Measurements from ENCODE around the gene TXNL4A. TPM values are rescaled to one million over a fixed set of nuclear protein-coding genes. Genes with fewer than 3 reads are reported as not detected.
"Not testable (repeated sequence)": the region's sequence is repeated elsewhere in the genome, so short reads cannot be mapped to it uniquely, and the experiment has no call there.

TXNL4A gene
- total RNA-seq, 2 donors from 2014 or later, result 101 to 138 TPM

- Histone ChIP-seq H3K27ac (peak overlapping the region; percentile 74), H3K4me1 (peaks cover 4% of the 10 kb centered on the region), H3K36me3 (no peaks in the 10 kb centered on the region), H3K4me3 (peak overlapping the region; percentile 68), H3K9me3 (no peaks in the 10 kb centered on the region), H3K27me3 (no peaks in the 10 kb centered on the region), H3K9ac (ENCODE audit: low read depth in 2 of 2, low read length in 2 of 2) (peak overlapping the region; percentile 74 to 78)
- TF ChIP-seq CTCF (IDR thresholded peaks at IDR 0.05), result no peak
- intact Hi-C loops (cut with DNase I), result loop anchor here (5.0 to 10.0 kb wide), 3 partner anchors 51 to 121 kb away; no protein-coding TSS in a partner anchor
- no peak for DNase-seq
These were observed 45.1 kb upstream of the TXNL4A start for GRCh38 chr18:80033181-80034067.

- H3K4me3 ChIP-seq, result no peak overlapping the region
- no peak for DNase-seq
- intact Hi-C loops (cut with DNase I), result loop anchor here (5.0 to 10.0 kb wide), 4 partner anchors 47 to 125 kb away; no protein-coding TSS in a partner anchor
- H3K4me1 ChIP-seq, result no peaks in the 10 kb centered on the region
- no peak for TF ChIP-seq CTCF (IDR thresholded peaks at IDR 0.05)
- H3K36me3 ChIP-seq, result no peaks in the 10 kb centered on the region
- no peaks in the 10 kb centered on the region for H3K9me3 ChIP-seq
- no peak overlapping the region for H3K9ac ChIP-seq (ENCODE audit: low read depth in 2 of 2, low read length in 2 of 2)
- no peak overlapping the region for H3K27ac ChIP-seq
- H3K27me3 ChIP-seq, result no peaks in the 10 kb centered on the region
These were observed 41.3 kb upstream of the TXNL4A start for GRCh38 chr18:80029690-80030089.

GRCh38 chr18:80027719-80028118, 39.4 kb upstream of the TXNL4A start:
- not testable (repeated sequence) for H3K36me3 ChIP-seq; H3K9ac ChIP-seq (ENCODE audit: low read depth in 2 of 2, low read length in 2 of 2); H3K4me3 ChIP-seq; H3K27me3 ChIP-seq; H3K9me3 ChIP-seq; H3K4me1 ChIP-seq; DNase-seq; H3K27ac ChIP-seq
- intact Hi-C loops (cut with DNase I), result loop anchor here (10.0 kb wide), 1 partner anchor 57 kb away; no protein-coding TSS in a partner anchor

DNA sequence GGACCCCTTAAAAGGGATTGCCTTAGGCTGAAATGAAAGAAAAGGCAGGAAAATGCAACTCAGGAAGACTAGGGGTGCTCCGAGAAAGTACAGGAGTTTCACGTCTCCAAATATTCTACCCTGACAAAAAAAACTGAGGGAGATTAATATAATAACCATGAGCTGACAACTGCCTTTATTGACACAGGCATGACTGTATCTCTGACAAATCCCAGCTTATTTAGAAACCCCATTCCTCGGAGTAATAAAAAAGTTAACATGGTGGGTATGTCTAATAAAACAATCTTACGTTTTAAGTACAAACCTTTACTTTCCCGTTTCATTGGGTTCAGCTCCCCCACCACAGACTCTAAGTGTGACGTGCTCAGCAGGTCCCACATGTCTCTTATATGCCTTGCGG, 38.0 kb upstream of the TXNL4A start:
- Histone ChIP-seq H3K4me1 (no peaks in the 10 kb centered on the region), H3K9me3 (no peaks in the 10 kb centered on the region), H3K27ac (no peak overlapping the region), H3K36me3 (no peaks in the 10 kb centered on the region), H3K9ac (ENCODE audit: low read depth in 2 of 2, low read length in 2 of 2) (no peak overlapping the region), H3K27me3 (no peaks in the 10 kb centered on the region), H3K4me3 (no peak overlapping the region)
- no peak for DNase-seq
- no peak for TF ChIP-seq CTCF (IDR thresholded peaks at IDR 0.05)
- intact Hi-C loops (cut with DNase I), result loop anchor here (10.0 kb wide), 1 partner anchor 58 kb away; no protein-coding TSS in a partner anchor

DNA sequence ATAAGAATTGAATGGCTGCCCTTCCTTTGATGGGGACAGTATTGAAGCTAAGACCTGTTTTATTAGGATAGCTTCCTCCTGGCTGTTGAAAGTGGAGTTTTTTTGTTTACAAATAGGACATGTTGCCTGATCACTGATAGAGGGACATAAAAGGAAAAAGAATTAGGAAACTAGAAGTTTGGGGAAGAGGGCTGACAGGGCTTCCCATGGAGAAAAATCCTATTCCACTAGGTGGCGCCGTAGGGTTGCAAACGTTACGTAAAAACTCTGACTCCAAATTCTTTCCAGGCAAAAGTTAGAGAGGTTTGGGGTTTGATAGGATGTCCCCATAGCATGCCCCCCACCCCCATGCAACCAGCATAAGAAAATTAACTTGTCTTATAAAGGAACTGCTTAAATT, 34.8 kb upstream of the TXNL4A start:
- no peaks in the 10 kb centered on the region for H3K4me1 ChIP-seq

More for the DNA sequence above, 34.8 kb upstream of the TXNL4A start:
- H3K9ac ChIP-seq (ENCODE audit: low read depth in 2 of 2, low read length in 2 of 2), result no peak overlapping the region
- TF ChIP-seq CTCF (IDR thresholded peaks at IDR 0.05), result no peak
- H3K9me3 ChIP-seq, result no peaks in the 10 kb centered on the region
- H3K36me3 ChIP-seq, result no peaks in the 10 kb centered on the region
- no peaks in the 10 kb centered on the region for H3K27me3 ChIP-seq
- intact Hi-C loops (cut with DNase I), result loop anchor here (10.0 kb wide), 1 partner anchor 62 kb away; no protein-coding TSS in a partner anchor
- no peak overlapping the region for H3K27ac ChIP-seq
- no peak for DNase-seq
- no peak overlapping the region for H3K4me3 ChIP-seq

Data from colonic mucosa (tissue), 4 donors.